HCT116 (cell line): ENCODE results near the gene MED27. TPM values are rescaled to one million over a fixed set of nuclear protein-coding genes. Genes with fewer than 3 reads are reported as not detected.

Source experiments
- ATAC-seq: fragments of 200-7000 bp; cut with Tn5 transposase; 2 replicates; pipeline ENCODE4 v1.9.1; 2020; ENCODE audit warnings: mild to moderate bottlenecking, moderate library complexity
- BruUV-seq: library from RNA; stranded (reverse); fragments of 400-500 nt; replicated peaks from 2 replicates; lab custom pipeline; 2021; lab: Mats Ljungman, UMichigan
- CTCF ChIA-PET: fragments of 300-600 bp; sonication (Branson Sonifier 250); formaldehyde crosslinking; loops from one replicate; lab custom pipeline; 2021; ENCODE audit warnings: antibody characterized with exemption; lab: Charles Lee
- POLR2A ChIA-PET: fragments of 300-600, 350-600 bp; sonication (Branson Sonifier 250); formaldehyde crosslinking; loops from one replicate; lab custom pipeline; 2021; ENCODE audit warnings: antibody characterized with exemption; lab: Charles Lee
- RAD21 ChIA-PET, 2 experiments: fragments of 300-600 bp; sonication (Branson Sonifier 250); formaldehyde crosslinking; loops; one replicate each; lab custom pipeline; 2023; ENCODE audit warnings: low total read pairs in 2 of 2; ENCODE audit not compliant: uncharacterized antibody in 2 of 2, unreplicated experiment in 2 of 2, low non-redundant PET in 1 of 2; lab: Charles Lee
- DNase-seq: peaks from one replicate; pipeline ENCODE4 v3.0.0-alpha.2; 2010; ENCODE audit warnings: low read depth, low spot score
- H2AFZ ChIP-seq: fragments of 200-600 bp; shearing (Covaris generic), sonication (generic); 2 replicates; pipeline ENCODE4 v1.6.1; 2017; ENCODE audit warnings: low read depth, mixed run types, mixed read lengths, antibody characterized with exemption, low read length; ENCODE audit not compliant: poor library complexity, severe bottlenecking
- H3K27ac ChIP-seq: 2 replicates; pipeline ENCODE4 v1.5.1; 2012; ENCODE audit warnings: low read depth, low read length
- H3K27me3 ChIP-seq: fragments of 200-600 bp; sonication (generic); 2 replicates; pipeline ENCODE4 v1.6.1; 2016; ENCODE audit warnings: mixed run types, low read length, mixed read lengths; ENCODE audit not compliant: insufficient read depth
- H3K36me3 ChIP-seq, 2 experiments: fragments of 200-500 bp in 1 of 2; fragments of 200-600 bp in 1 of 2; sonication (Bioruptor generic) in 1 of 2; sonication (generic) in 1 of 2; 2 replicates each; pipeline versions ENCODE4 v1.5.1 to v1.6.1; 2014 to 2016; ENCODE audit warnings: low read length in 2 of 2, inconsistent platforms in 1 of 2, mixed read lengths in 1 of 2, mixed run types in 1 of 2; ENCODE audit not compliant: insufficient read depth in 2 of 2, control insufficient read depth in 1 of 2
- H3K4me1 ChIP-seq, 2 experiments: fragments of 200-600 bp in 1 of 2; sonication (generic) in 1 of 2; 2 replicates each; pipeline versions ENCODE4 v1.5.1 to v1.6.1; 2012 to 2017; ENCODE audit warnings: low read length in 2 of 2, inconsistent platforms in 1 of 2, mild to moderate bottlenecking in 1 of 2, mixed read lengths in 1 of 2, mixed run types in 1 of 2, moderate library complexity in 1 of 2; ENCODE audit not compliant: insufficient read depth in 2 of 2, control insufficient read depth in 1 of 2
- H3K4me2 ChIP-seq: fragments of 200-600 bp; sonication (generic); 2 replicates; pipeline ENCODE4 v1.6.1; 2017; ENCODE audit warnings: mixed run types, low read length, mixed read lengths
- H3K4me3 ChIP-seq, 2 experiments: fragments of 200-600 bp in 1 of 2; sonication (generic) in 1 of 2; replicated peaks in 1 of 2; 2 replicates each; pipeline ENCODE4 v1.5.1; 2011 to 2016; ENCODE audit warnings: low read length in 2 of 2, control low read depth in 1 of 2, low read depth in 1 of 2, mild to moderate bottlenecking in 1 of 2, mixed read lengths in 1 of 2, mixed run types in 1 of 2
- H3K79me2 ChIP-seq: fragments of 200-600 bp; sonication (generic); 2 replicates; pipeline ENCODE4 v1.6.1; 2017; ENCODE audit warnings: mild to moderate bottlenecking, mixed run types, low read length, moderate library complexity, mixed read lengths; ENCODE audit not compliant: insufficient read depth
- H3K9ac ChIP-seq: fragments of 200-600 bp; sonication (generic); 2 replicates; pipeline ENCODE4 v1.6.1; 2016; ENCODE audit warnings: low read length, mixed read lengths
- H3K9me2 ChIP-seq: fragments of 200-600 bp; sonication (generic), shearing (Covaris generic); 2 replicates; pipeline ENCODE4 v1.6.1; 2017; ENCODE audit warnings: mixed run types, mild to moderate bottlenecking, moderate library complexity; ENCODE audit not compliant: insufficient read depth
- H3K9me3 ChIP-seq, 2 experiments: fragments of 200-500 bp in 1 of 2; fragments of 200-600 bp in 1 of 2; sonication (Bioruptor generic) in 1 of 2; sonication (generic) in 1 of 2; 2 replicates each; pipeline ENCODE4 v1.6.1; 2014 to 2017; ENCODE audit warnings: low read length in 2 of 2, mixed read lengths in 2 of 2, inconsistent platforms in 1 of 2, low read depth in 1 of 2, mild to moderate bottlenecking in 1 of 2, mixed run types in 1 of 2, moderate library complexity in 1 of 2; ENCODE audit not compliant: control insufficient read depth in 1 of 2, insufficient read depth in 1 of 2
- H4K20me1 ChIP-seq: fragments of 200-600 bp; sonication (generic), shearing (Covaris generic); 2 replicates; pipeline ENCODE4 v1.6.1; 2017; ENCODE audit warnings: mixed run types, mild to moderate bottlenecking, moderate library complexity; ENCODE audit not compliant: insufficient read depth
- intact Hi-C: fragments of 100-400 bp; cut with micrococcal nuclease; formaldehyde crosslinking; loops from 2 replicates; pipeline ENCODE4 v1.10.0; 2022
- total RNA-seq: library from RNA; stranded (reverse); gene quantifications from one replicate; pipeline ENCODE4 v1.2.1, GENCODE V29; 2021; ENCODE audit not compliant: unreplicated experiment
- TF ChIP-seq, protein P1 (sequence below): IDR thresholded peaks from 2 replicates; pipeline ENCODE4 v1.6.1; 2012
- TF ChIP-seq, protein P2 (sequence below): IDR thresholded peaks from 2 replicates; pipeline ENCODE4 v1.6.1; 2012; ENCODE audit warnings: low read depth

MED27 gene
- total RNA-seq, 1 experiment from 2014 or later: 26.9 TPM

DNA sequence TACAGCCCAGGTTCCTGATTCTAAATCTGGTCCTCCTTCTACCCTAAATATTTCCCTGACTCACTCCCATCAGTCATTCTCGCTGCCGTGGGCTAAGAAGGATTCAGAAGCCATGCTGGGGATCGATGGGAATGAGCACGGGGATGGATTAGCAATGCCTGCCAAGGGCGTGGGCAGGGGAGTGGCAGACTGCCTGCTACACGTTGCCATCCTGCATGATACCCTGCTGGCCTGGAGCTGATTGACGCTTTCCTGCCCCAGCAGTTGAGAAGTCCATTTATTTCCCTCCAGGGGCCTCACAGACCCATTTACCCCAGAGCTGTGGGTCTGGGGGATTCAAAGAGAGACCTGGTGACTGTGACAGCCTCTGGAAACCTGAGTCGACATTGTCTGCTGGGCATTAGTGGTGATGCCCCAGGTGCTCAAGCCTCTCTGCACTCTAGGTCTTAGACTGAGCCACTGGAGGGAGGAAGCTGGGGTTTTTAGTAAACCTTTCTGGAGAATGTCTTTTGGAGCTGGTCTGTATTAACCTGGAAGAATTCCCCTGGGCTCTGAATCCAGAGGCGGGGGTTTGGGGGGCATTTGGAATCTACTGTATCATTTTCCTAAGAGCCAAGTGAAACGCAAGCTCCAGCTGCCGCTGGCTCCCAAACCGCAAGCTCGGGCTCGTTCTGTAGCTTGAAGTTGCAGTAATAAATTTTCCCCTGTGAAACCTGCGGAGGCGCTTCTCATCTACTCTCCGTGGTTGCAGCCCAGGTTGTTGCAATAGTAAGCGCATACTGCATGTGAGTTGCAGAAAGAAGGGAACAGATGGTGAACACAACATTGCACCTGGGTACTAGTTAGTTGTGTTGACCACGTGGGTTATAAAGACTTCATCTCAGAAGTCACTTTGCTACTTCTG is 263.4 kb downstream of the MED27 start:
- intact Hi-C loops: no loop called here

More for the DNA sequence above, 263.4 kb downstream of the MED27 start:
- ChIA-PET CTCF (interaction anchor here (1.5 kb wide), 1 partner anchor 420 kb away, joined by 3 read pairs; no protein-coding TSS in a partner anchor), POLR2A (no interaction called here), RAD21 (no interaction called here)
- H3K9me3 ChIP-seq: no peaks in the 10 kb centered on the region
- TF ChIP-seq, protein P1, sequence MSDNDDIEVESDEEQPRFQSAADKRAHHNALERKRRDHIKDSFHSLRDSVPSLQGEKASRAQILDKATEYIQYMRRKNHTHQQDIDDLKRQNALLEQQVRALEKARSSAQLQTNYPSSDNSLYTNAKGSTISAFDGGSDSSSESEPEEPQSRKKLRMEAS: peak; percentile 28
- TF ChIP-seq, protein P2, sequence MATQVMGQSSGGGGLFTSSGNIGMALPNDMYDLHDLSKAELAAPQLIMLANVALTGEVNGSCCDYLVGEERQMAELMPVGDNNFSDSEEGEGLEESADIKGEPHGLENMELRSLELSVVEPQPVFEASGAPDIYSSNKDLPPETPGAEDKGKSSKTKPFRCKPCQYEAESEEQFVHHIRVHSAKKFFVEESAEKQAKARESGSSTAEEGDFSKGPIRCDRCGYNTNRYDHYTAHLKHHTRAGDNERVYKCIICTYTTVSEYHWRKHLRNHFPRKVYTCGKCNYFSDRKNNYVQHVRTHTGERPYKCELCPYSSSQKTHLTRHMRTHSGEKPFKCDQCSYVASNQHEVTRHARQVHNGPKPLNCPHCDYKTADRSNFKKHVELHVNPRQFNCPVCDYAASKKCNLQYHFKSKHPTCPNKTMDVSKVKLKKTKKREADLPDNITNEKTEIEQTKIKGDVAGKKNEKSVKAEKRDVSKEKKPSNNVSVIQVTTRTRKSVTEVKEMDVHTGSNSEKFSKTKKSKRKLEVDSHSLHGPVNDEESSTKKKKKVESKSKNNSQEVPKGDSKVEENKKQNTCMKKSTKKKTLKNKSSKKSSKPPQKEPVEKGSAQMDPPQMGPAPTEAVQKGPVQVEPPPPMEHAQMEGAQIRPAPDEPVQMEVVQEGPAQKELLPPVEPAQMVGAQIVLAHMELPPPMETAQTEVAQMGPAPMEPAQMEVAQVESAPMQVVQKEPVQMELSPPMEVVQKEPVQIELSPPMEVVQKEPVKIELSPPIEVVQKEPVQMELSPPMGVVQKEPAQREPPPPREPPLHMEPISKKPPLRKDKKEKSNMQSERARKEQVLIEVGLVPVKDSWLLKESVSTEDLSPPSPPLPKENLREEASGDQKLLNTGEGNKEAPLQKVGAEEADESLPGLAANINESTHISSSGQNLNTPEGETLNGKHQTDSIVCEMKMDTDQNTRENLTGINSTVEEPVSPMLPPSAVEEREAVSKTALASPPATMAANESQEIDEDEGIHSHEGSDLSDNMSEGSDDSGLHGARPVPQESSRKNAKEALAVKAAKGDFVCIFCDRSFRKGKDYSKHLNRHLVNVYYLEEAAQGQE: no peak
- H3K9ac ChIP-seq: no peak overlapping the region
- H3K9me2 ChIP-seq: no peaks in the 10 kb centered on the region
- ATAC-seq (peak; percentile 70), DNase-seq (no peak)
- H3K4me2 ChIP-seq: no peak overlapping the region
- no peak overlapping the region for H3K27ac ChIP-seq
- no TSS peak for BruUV-seq
- no peaks in the 10 kb centered on the region; the same call in 1 of the 2 replicates for H3K27me3 ChIP-seq
- H3K79me2 ChIP-seq: no peaks in the 10 kb centered on the region
- no peak overlapping the region for H2AFZ ChIP-seq
- no peak overlapping the region for H3K4me3 ChIP-seq
- H3K4me1 ChIP-seq: peaks cover 2 to 12% of the 10 kb centered on the region in 2 experiments; a peak in 1 of 4 replicates
- H3K36me3 ChIP-seq: no peaks in the 10 kb centered on the region
- H4K20me1 ChIP-seq: no peaks in the 10 kb centered on the region
